ENCODE results near the gene C1QTNF3. TPM values are rescaled to one million over a fixed set of nuclear protein-coding genes. Genes with fewer than 3 reads are reported as not detected.

Gene C1QTNF3
- polyA plus RNA-seq, 12 donors = 73.1 to 169 (median 109) TPM; not detected in 1

GRCh38 chr5:34002629-34003328, 40.2 kb downstream of the C1QTNF3 start:
- DNase-seq = no peak

GRCh38 chr5:34001241-34001841, 41.7 kb downstream of the C1QTNF3 start:
- DNase-seq = no peak

- DNase-seq = no peak
Observed at GRCh38 chr5:33999978-34000377, 43.0 kb downstream of the C1QTNF3 start.

- peak; percentile 76 for DNase-seq
Observed at GRCh38 chr5:33997331-33997983, 45.6 kb downstream of the C1QTNF3 start.

GRCh38 chr5:33995865-33996264, 47.1 kb downstream of the C1QTNF3 start:
- no peak for DNase-seq

GRCh38 chr5:33994845-33995244, 48.2 kb downstream of the C1QTNF3 start:
- no peak for DNase-seq

GRCh38 chr5:33992864-33993263, 50.1 kb downstream of the C1QTNF3 start:
- no peak for DNase-seq

- no peak for DNase-seq
Observed at GRCh38 chr5:33985447-33985846, 57.6 kb downstream of the C1QTNF3 start.

- no peak for DNase-seq
Observed at GRCh38 chr5:33984671-33985124, 58.3 kb downstream of the C1QTNF3 start, which contains the start of gene SLC45A2. TSS of gene SLC45A2 (minus strand) at chr5:33984693. CDS start at chr5:33984583, 110 bp downstream.

GRCh38 chr5:33984178-33984577, 58.8 kb downstream of the C1QTNF3 start:
- no peak for DNase-seq

GRCh38 chr5:33981408-33982162, 61.4 kb downstream of the C1QTNF3 start:
- DNase-seq = no peak

GRCh38 chr5:33980030-33980429, 63.0 kb downstream of the C1QTNF3 start:
- DNase-seq = no peak

- DNase-seq = no peak
Observed at GRCh38 chr5:33978306-33978705, 64.7 kb downstream of the C1QTNF3 start.

- DNase-seq = no peak
Observed at GRCh38 chr5:33976307-33976706, 66.7 kb downstream of the C1QTNF3 start.

GRCh38 chr5:33975852-33976251, 67.2 kb downstream of the C1QTNF3 start:
- peak; percentile 72 for DNase-seq

GRCh38 chr5:33973271-33973670, 69.7 kb downstream of the C1QTNF3 start:
- no peak for DNase-seq

GRCh38 chr5:33969572-33970452, 73.2 kb downstream of the C1QTNF3 start:
- DNase-seq = peak; percentile 43

- DNase-seq = no peak
Observed at GRCh38 chr5:33968211-33969005, 74.6 kb downstream of the C1QTNF3 start.
